ENCODE data around the gene IFT57.

Gene IFT57

GRCh38 chr3:108215871-108216270, 6.4 kb downstream of the IFT57 start:
- no peak for DNase-seq

GRCh38 chr3:108209579-108209978, 12.6 kb downstream of the IFT57 start:
- DNase-seq = no peak

- DNase-seq = no peak
Measured at GRCh38 chr3:108208831-108209230, 13.4 kb downstream of the IFT57 start.

- DNase-seq = no peak
Measured at GRCh38 chr3:108202834-108203233, 19.4 kb downstream of the IFT57 start.

GRCh38 chr3:108202080-108202479, 20.1 kb downstream of the IFT57 start:
- DNase-seq = no peak

- DNase-seq = no peak
Measured at GRCh38 chr3:108201258-108201657, 21.0 kb downstream of the IFT57 start.

- DNase-seq = no peak
Measured at GRCh38 chr3:108200578-108200977, 21.6 kb downstream of the IFT57 start.

GRCh38 chr3:108200024-108200423, 22.2 kb downstream of the IFT57 start:
- no peak for DNase-seq

- no peak for DNase-seq
Measured at GRCh38 chr3:108191394-108191793, 30.8 kb downstream of the IFT57 start.

- DNase-seq = no peak
Measured at GRCh38 chr3:108190346-108190745, 31.9 kb downstream of the IFT57 start.

- no peak for DNase-seq
Measured at GRCh38 chr3:108189440-108189839, 32.8 kb downstream of the IFT57 start.

GRCh38 chr3:108185536-108185935, 36.7 kb downstream of the IFT57 start:
- DNase-seq = no peak

GRCh38 chr3:108184824-108185223, 37.4 kb downstream of the IFT57 start:
- DNase-seq = no peak

GRCh38 chr3:108183971-108184370, 38.3 kb downstream of the IFT57 start:
- DNase-seq = no peak

- no peak for DNase-seq
Measured at GRCh38 chr3:108183181-108183580, 39.0 kb downstream of the IFT57 start.

GRCh38 chr3:108182339-108182738, 39.9 kb downstream of the IFT57 start:
- DNase-seq = no peak

- no peak for DNase-seq
Measured at GRCh38 chr3:108181172-108181571, 41.1 kb downstream of the IFT57 start.

GRCh38 chr3:108180194-108180593, 42.0 kb downstream of the IFT57 start:
- DNase-seq = no peak

GRCh38 chr3:108178676-108179075, 43.5 kb downstream of the IFT57 start:
- DNase-seq = no peak

- no peak for DNase-seq
Measured at GRCh38 chr3:108177536-108177935, 44.7 kb downstream of the IFT57 start.

GRCh38 chr3:108175352-108175751, 46.9 kb downstream of the IFT57 start:
- DNase-seq = no peak

- DNase-seq = no peak
Measured at GRCh38 chr3:108171106-108171505, 51.1 kb downstream of the IFT57 start.

GRCh38 chr3:108164391-108164790, 57.8 kb downstream of the IFT57 start:
- no peak for DNase-seq

- DNase-seq = no peak
Measured at GRCh38 chr3:108159865-108160264, 62.4 kb downstream of the IFT57 start.

GRCh38 chr3:108159105-108159504, 63.1 kb downstream of the IFT57 start:
- no peak for DNase-seq

- no peak for DNase-seq
Measured at GRCh38 chr3:108158251-108158650, 64.0 kb downstream of the IFT57 start.
